KG1 (cell line): ENCODE results near the gene HNF4A.
"Not testable (repeated sequence)": the region's sequence is repeated elsewhere in the genome, so short reads cannot be mapped to it uniquely, and the experiment has no call there.

Experiments used
- DNase-seq: peaks from one replicate; lab custom pipeline; 2025; lab: John Stamatoyannopoulos, UW

The HNF4A gene

GRCh38 chr20:44345941-44346340 is 9.6 kb upstream of the HNF4A start:
- not testable (repeated sequence) for DNase-seq

GRCh38 chr20:44348168-44348659 is 7.3 kb upstream of the HNF4A start:
- DNase-seq: no peak

DNA sequence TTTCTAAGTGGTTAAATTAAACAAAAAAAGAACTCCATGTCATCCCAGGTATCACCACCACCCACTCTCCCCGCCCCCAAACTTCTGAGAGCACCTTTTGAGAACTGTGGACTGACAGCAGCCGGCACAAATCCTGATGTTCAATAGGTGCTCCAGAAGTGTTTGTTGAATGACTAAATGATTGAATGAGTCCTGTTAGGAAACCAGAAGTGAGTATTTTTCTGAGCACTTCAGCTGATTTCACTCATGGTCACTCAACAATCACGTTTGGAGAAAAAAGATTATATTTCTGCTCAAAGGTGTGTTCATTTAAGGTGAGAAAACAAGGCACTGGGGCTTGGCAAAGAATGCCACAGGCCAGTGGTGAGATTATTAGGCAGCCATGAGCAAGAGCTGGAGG is 6.2 kb upstream of the HNF4A start:
- no peak for DNase-seq

GRCh38 chr20:44350567-44350966 is 4.9 kb upstream of the HNF4A start:
- DNase-seq: no peak

GRCh38 chr20:44354979-44355497 is 461 bp upstream of the HNF4A start:
- DNase-seq: no peak

DNA sequence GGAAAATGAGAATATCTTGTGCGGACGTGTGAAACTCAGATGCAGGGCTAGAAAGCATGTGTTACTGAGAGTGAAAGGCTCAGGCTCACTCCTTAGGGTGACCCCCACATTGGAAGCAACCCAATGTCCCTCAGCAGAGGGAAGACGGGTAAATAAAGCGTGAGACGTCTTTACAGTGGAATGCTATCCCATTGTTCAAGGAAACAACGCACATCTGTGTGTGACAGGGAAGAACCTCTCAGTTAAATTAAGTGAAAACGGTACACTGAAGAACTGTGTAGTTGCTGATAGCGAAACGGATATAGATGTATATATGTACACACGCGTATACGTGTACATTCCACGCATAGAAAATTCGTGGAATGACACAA is 839 bp downstream of the HNF4A start:
- no peak for DNase-seq

DNA sequence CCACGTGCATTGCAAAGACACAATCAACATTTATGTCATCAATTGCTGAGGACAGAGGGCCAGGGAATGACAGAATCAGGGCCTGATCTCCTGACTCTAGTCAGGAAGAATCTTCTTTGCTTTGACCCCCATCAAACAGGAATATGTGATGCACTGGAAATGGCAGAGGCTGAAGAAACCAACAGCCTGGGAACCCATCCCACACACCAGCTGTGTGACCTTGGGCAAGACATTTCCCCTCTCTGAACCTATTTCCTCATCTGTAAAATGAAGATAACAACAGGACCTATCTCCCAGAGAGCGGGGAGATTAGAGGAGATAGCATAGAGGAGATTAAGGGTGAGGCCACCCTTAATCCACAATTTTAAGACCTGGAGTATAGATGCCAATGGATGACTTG is 1.5 kb downstream of the HNF4A start:
- DNase-seq: no peak

GRCh38 chr20:44357555-44358125 is 2.1 kb downstream of the HNF4A start:
- no peak for DNase-seq

DNA sequence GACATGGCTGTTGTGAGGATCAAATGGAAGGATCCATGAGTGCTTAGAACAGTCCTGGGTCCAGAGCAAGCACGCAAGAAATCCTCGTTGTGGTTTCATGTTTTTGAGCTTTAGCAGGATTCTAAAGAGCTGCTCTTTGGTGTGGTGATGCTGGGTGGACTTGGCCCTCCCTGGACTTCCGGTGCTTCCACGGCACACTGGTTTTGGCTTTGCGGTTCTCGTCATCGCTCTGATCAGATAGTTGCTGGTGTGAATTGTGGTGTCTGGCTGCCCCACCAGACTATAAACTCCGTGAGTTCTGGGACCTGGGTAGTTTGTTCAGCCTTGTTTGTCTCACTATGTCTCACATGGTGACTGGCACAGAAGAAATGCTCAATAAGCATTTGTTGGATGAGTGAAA is 3.3 kb downstream of the HNF4A start:
- no peak for DNase-seq

GRCh38 chr20:44360221-44360620 is 4.7 kb downstream of the HNF4A start:
- DNase-seq: no peak

- no peak for DNase-seq
Observed at GRCh38 chr20:44361021-44361420, 5.5 kb downstream of the HNF4A start.

- no peak for DNase-seq
Observed at GRCh38 chr20:44362466-44362940, 7.0 kb downstream of the HNF4A start.

DNA sequence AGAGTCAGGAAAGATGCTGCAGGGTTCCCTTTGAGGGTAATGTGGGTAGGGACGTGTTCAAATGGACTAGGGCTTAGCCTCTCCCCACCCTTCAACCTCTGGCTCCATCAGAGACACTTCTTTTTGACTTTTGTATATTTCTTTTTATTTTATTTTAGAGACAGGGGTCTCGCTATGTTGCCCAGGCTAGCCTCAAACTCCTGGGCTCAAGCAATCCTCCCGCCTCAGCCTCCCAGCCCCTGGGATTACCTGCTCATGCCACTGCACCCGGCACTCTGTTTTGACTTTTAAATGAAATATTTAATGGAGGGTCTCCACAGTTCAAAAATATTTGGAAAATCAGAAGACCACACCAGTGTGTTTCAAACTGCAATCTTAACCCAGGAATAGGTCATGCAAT is 8.6 kb downstream of the HNF4A start:
- no peak for DNase-seq

GRCh38 chr20:44364780-44365179 is 9.3 kb downstream of the HNF4A start:
- DNase-seq: no peak

DNA sequence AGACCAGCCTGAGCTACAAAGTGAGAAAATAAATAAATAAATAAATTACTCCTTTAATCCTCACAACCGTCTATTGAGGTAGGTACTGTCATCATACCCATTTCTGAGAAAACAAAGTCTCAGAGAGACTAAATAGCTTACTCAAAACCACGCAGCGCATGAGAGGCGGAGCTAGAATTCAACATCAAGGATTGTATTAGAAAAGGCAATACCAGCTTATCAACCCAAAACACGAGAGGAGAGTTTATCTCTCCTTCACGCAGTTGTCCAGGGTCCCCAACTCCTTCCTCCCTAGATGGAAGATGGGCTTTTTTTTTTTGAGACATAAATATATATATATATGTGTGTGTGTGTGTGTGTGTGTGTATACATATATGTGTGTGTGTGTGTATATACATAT is 12.2 kb downstream of the HNF4A start:
- no peak for DNase-seq

DNA sequence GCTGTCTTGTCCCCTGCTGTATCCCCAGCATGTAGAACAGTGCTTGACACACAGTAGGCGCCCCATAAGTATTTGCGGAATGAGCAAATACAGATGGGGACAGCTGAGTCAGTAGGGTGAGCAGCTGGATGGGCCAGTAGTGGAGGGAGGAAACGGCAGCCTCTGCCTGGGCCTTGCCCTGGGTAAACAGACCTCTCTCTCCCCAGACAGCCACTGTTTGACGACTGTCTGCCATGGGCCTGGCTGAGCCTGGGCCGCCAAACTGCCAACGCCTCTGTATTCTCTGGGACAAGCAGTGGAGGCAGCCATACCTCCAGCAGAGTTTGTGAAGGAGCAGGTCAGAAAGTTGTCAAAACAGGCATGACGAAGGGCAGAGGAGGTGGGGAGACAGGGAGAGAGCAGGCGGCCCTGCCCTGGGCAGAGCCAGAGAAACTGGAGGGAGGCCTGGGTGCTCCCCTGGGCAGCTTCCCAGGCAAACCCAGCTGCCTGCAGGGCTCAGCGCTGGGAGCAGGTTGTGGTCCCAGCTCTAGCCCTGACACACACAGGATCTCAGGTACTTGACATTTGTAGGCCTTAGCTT is 15.2 kb downstream of the HNF4A start:
- no peak for DNase-seq

- DNase-seq: no peak
Observed at GRCh38 chr20:44382641-44383040, 27.1 kb downstream of the HNF4A start.

DNA sequence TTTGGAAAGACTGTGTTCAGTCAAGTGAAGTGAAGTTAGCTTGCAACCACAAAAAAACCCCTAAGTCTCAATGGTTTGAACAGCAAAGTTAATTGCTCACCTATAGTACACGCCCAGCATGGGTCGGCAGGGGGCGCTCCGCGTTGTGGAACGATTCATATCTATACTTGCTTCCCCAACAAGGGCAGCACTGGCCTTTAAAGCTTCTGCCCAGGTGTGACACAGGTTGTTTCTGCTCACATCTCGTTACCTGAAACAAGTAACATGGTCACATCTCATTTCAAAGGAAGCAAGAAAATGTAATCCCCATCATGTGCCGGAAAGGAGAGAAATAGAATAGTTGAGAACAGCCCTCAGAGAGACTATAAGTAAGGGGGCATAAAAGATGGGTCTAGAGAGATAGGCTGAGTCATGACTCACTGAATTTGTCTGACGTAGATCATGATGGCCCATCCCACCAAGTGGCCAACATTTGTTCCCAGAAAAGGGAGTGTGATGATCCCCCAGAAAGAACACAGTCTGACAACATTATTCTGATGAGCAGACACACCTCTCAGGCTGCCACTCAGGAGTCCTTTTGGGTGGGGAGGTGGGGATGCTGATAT is 29.0 kb downstream of the HNF4A start:
- DNase-seq: peak; percentile 71

DNA sequence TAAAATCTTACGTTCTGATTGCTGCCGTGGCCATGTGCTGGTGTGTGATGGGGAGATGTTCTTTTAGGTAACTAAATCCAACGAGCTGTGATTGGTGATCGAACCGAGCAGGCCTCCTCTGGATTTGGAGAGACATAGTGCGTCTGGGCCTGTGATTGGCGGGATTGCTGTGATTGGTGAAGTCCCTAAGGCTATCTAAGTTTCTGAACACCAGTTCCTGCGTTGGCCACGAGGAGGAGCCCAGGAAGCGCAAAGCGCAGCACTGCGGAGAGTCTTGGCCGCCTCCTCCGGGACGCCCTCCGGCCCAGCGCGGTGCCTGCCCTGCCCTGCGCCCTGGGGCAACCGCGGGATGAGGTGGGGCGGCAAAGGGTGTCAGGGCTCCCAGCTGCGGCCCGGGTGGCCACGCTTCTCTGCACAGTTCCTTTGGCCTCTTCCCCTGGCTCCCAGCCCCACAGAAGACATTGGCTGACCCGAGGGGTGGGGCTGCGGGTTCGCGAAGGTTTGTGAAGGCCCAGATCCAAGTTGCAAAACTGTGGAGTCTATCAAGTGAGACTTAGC is 33.0 kb downstream of the HNF4A start:
- DNase-seq: no peak

DNA sequence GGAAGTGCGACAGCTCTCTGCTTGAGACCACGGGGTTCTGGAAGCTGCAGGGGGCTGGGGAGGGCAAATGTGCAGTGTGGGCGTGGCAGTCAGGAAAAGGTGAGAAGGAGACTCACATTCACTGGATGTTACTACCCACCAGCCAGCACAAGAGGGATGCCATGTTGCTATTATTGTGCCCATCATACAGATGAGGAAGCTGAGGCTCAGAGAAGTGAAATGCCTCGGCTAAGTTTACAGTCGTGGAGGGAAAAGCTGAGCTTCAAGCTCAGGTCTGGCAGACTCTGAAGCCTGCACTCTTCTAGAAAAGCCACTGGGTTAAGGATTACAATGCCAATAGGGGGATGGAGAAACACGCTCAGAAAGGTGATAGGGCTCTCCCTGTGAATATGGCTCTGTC is 34.4 kb downstream of the HNF4A start:
- no peak for DNase-seq

DNA sequence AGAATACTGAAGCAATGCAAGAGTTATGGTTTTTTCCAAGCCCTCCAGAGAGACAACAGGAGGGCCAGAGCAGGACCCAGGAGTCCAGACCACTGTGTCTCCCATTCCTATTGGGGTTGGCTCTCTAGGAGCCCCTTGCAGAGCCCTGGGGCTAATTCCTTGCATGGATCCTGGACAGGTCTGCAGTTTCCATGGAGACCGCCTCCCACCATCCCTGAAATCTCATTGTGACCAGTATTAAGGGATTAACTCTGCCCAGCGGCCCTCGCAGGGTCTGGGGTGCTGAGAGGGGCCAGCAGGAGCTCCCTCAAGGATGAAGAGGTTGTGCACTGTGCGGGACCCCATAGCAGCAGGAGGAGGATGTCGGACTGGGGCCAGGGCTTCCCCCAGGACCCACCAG is 34.8 kb downstream of the HNF4A start:
- no peak for DNase-seq

DNA sequence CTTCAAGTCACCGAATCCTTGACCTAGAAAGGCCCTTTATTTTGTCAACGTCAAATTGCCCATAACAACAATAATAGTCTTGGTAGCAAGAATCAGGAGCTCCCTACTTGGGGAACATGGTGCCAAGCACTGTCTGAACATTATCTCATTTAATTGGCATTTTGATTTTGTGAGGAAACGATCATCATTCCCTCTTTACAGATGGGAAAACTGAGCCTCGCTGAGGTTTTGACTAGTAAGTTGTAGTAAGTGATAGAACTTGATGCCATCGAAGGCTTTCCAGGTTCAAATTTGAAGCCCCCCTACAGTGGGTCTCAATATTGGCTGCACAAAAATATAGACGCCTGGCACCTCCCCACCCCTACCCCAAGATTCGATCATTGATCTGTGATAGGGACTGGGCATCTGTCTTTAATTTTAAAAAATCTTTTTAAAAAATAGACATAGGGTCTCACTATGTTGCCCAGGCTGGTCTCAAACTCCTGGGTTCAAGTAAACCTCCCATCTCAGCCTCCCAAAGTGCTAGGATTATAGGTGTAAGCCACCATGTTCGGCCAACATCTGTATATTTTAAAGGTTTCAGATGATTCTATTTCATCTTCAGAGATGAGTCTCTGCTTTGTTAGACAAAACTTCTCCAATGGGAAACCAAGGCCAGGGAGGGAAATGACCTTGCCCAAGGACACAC is 36.7 kb downstream of the HNF4A start:
- DNase-seq: no peak
